HL-60 (cell line): ENCODE data around the gene ADGRB3.

Experiments used
- TF ChIP-seq, protein P1 (sequence below): IDR thresholded peaks from one replicate; pipeline ENCODE4 v1.5.1; 2011; ENCODE audit warnings: low read length, control low read depth, inconsistent platforms; ENCODE audit not compliant: insufficient read depth
- TF ChIP-seq, protein P2 (sequence below): IDR thresholded peaks from 2 replicates; pipeline ENCODE4 v1.6.1; 2012; ENCODE audit warnings: low read depth; ENCODE audit not compliant: insufficient replicate concordance

- TF ChIP-seq, protein P1, sequence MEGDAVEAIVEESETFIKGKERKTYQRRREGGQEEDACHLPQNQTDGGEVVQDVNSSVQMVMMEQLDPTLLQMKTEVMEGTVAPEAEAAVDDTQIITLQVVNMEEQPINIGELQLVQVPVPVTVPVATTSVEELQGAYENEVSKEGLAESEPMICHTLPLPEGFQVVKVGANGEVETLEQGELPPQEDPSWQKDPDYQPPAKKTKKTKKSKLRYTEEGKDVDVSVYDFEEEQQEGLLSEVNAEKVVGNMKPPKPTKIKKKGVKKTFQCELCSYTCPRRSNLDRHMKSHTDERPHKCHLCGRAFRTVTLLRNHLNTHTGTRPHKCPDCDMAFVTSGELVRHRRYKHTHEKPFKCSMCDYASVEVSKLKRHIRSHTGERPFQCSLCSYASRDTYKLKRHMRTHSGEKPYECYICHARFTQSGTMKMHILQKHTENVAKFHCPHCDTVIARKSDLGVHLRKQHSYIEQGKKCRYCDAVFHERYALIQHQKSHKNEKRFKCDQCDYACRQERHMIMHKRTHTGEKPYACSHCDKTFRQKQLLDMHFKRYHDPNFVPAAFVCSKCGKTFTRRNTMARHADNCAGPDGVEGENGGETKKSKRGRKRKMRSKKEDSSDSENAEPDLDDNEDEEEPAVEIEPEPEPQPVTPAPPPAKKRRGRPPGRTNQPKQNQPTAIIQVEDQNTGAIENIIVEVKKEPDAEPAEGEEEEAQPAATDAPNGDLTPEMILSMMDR = no peak
- TF ChIP-seq, protein P2, sequence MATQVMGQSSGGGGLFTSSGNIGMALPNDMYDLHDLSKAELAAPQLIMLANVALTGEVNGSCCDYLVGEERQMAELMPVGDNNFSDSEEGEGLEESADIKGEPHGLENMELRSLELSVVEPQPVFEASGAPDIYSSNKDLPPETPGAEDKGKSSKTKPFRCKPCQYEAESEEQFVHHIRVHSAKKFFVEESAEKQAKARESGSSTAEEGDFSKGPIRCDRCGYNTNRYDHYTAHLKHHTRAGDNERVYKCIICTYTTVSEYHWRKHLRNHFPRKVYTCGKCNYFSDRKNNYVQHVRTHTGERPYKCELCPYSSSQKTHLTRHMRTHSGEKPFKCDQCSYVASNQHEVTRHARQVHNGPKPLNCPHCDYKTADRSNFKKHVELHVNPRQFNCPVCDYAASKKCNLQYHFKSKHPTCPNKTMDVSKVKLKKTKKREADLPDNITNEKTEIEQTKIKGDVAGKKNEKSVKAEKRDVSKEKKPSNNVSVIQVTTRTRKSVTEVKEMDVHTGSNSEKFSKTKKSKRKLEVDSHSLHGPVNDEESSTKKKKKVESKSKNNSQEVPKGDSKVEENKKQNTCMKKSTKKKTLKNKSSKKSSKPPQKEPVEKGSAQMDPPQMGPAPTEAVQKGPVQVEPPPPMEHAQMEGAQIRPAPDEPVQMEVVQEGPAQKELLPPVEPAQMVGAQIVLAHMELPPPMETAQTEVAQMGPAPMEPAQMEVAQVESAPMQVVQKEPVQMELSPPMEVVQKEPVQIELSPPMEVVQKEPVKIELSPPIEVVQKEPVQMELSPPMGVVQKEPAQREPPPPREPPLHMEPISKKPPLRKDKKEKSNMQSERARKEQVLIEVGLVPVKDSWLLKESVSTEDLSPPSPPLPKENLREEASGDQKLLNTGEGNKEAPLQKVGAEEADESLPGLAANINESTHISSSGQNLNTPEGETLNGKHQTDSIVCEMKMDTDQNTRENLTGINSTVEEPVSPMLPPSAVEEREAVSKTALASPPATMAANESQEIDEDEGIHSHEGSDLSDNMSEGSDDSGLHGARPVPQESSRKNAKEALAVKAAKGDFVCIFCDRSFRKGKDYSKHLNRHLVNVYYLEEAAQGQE = no peak
These were observed 203.5 kb downstream of the ADGRB3 start for GRCh38 chr6:68838571-68838970.
